NCI-H1105 (cell line): ENCODE measurements around the gene NSMF.
"Not testable (repeated sequence)": the region's sequence is repeated elsewhere in the genome, so short reads cannot be mapped to it uniquely, and the experiment has no call there.

Experiments used
- DNase-seq: peaks from one replicate; lab custom pipeline; 2025; lab: John Stamatoyannopoulos, UW

NSMF gene

DNA sequence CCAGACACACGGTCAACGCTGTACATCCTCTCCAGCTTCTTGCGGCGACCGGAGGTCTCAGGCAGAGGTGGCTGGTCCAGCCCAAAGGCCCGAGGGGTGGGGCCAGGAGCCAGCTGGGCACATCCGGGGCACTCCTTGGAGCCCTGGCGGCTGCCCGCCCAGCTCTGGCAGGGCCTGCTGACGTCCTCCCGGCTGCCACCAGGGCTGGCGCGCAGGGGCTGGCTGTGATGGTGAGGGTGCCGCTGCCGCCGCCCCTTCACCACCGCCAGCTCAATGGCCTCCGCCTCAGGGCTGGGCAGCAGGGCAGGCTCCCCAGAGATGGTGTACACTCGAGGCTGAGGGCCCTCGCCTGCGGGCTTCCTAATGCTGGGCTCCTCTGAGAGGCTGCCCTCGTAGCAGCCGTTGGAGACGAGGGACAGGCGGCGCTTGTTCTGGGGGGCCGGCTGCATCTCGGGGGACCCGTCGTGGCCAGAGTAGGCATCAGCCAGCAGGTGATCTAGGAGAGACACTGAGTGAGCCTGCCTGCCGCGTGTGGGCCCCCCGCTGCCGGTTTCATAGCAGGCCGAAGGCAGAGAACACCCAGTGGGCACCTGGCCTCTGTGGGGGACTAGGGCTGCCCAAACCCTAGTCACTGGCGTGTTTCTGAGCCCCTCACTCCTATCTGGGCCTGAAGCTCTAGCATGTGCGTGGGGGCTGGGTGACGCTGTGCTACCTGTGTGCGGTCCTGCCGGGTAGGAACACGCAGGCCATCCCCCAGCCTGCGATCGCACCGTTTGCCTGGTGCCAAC lies 1.5 kb downstream of the NSMF start:
- no peak for DNase-seq

DNA sequence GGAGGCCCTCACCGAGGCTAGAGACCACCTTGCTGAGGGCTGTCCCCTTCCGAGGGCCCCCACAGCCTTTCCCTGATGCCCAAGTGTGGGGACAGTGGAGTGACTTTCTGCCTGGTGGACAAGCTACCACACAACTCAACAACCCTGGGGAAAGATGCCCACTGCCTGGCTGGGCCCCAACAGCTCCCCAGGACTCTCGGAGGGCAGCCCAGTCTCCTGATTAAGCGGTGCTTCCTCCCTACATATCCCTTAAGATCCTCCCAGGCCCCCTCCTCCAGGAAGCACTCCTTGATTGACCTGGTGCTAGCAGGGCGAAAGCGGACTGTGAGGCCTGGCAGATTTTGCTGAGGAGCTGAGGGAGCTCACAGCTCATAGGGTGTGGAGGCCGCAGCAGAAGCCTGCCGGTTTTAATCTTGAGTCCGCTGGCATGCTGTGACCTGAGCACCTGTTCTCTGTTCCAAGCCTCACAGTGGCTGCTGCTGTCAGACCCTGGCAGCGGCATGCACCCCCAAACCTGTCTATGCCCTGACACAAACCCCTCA lies 2.2 kb downstream of the NSMF start:
- no peak for DNase-seq

- no peak for DNase-seq
Observed at GRCh38 chr9:137456061-137456863, 2.9 kb downstream of the NSMF start.

- DNase-seq, result no peak
Observed at GRCh38 chr9:137455359-137455991, 3.7 kb downstream of the NSMF start.

- no peak for DNase-seq
Observed at GRCh38 chr9:137454597-137455358, 4.4 kb downstream of the NSMF start.

DNA sequence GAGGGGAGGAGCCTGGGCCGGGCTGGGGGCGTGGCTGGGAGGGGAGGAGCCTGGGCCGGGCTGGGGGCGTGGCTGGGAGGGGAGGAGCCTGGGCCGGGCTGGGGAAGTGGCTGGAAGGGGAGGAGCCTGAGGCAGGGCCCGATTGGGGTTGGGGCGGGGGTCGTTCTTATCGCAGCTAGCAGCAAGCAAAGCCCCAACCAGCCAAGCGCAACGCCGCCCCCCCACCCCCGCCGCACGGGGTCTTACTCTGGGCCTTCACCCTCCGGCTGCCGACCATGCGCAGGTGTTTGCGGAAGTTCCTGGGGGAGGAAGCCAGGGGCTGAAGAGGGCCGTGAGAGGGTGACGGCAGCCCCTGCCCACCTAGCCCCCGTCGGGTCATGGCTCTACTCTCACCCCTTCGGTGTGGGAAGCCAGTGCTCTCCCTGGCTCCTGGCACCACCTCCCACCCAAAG lies 5.0 kb downstream of the NSMF start:
- DNase-seq, result no peak

GRCh38 chr9:137453643-137454081 lies 5.5 kb downstream of the NSMF start:
- DNase-seq, result peak; percentile 4

GRCh38 chr9:137452761-137453642 lies 6.1 kb downstream of the NSMF start:
- no peak for DNase-seq

DNA sequence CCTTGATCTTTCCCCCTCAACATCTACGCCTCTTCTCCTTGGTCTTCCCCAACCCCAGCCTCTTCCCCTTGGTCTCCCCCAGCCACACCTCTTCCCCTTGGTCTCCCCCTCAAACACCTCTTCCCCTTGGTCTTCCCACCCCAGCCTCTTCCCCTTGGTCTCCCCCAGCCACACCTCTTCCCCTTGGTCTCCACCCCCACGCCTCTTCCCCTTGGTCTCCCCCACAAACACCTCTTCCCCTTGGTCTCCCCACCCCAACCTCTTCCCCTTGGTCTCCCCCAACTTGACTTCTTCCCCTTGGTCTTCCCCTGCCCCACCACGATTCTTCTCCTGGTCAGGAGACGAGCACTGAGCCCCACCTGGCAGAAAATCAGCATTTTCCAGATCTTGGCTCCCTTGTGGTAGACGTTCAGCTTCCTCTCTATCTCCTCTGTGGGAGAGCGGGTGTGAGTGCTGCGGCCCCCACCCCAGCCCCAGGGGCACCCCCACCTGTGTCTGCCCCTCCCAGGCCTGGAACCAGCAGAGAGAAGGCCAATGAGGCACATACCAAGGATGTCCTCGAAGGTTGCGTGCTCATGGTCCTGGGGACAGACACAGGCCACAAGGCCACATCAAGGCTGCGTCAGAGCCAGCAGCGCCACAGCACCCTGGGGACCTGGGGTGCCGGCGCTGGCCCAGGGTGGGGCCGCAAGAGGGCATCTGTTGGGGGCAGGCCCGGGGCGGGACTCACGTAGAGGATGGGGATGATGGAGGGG lies 7.0 kb downstream of the NSMF start:
- no peak for DNase-seq

- DNase-seq, result not testable (repeated sequence)
Observed at GRCh38 chr9:137451264-137452005, 7.7 kb downstream of the NSMF start.

DNA sequence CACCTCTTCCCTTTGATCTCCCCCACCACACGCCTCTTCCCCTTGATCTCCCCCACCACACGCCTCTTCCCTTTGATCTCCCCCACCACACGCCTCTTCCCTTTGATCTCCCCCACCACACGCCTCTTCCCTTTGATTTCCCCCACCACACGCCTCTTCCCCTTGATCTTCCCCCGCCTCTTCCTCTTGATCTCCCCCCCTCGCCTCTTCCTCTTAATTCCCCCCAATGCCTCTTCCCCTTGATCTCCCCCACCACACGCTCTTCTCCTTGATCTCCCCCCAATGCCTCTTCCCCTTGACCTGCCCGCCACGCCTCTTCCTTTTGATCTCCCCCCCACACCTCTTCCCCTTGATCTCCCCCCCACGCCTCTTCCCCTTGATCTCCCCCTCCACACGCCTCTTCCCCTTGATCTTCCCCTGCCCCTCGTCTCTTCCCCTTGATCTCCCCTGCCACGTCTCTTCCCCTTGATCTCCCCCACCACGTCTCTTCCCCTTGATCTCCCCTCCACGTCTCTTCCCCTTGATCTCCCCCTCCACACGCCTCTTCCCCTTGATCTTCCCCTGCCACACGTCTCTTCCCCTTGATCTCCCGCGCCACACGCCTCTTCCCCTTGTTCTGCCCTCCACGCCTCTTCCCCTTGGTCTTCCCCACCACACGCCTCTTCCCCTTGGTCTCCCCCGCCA lies 8.5 kb downstream of the NSMF start:
- DNase-seq, result not testable (repeated sequence)

- no peak for DNase-seq
Observed at GRCh38 chr9:137449931-137450538, 9.1 kb downstream of the NSMF start.

DNA sequence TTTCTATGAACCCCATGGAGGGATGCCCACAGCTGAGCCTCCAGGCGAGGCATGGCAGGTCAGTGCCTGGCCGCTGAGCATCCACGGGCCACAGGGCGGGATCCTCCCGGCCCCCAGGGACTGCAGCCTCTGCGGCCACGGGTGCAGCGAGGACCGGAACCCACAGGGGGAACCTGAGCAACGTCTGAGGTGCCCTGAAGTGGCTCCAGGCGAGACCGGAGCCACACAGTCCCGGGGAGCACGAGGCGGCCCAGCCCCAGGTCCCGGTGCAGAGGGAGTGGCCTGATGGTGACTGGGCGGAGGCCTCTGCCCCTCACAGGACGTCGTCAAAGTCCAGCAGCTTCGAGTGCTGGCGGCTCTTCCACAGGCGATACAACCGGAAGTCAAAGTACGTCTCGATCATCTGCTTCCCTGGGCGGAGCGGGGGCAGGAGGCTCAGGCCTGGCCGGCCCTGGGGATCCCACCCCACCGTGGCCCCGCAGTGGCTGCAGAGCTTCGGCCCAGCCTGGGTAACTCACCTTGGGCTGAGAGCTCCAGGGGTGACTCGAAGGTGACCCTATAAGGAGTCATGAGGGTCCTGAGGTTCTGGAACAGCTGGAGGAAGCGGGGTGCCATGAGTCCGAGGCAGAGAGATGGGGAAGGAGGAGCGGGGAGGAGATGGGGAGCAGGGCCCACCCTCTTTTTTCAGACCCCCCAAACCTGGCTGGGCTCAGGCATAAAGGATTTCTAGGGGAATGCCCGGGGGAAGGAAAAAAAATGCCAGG lies 9.9 kb downstream of the NSMF start:
- no peak for DNase-seq

DNA sequence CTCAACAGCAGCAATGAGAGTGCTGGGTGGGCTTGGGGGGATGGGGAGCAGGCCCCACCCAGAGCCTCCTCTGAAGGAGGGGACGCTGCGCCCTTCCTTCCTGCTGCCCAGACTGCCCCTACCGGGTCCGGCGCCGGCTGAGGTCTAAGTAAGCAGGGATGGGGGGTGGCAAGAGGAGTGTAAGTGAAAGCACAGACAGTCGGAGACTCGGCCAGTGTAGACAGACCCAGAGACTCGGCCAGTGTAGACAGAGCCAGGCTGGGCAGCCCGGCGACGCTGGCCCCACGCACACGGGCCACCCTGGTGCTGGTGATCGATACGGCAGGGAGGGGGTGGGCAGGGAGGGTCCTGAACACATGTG lies 10.6 kb downstream of the NSMF start:
- no peak for DNase-seq

GRCh38 chr9:137447722-137448601 lies 11.2 kb downstream of the NSMF start:
- DNase-seq, result no peak

GRCh38 chr9:137446851-137447471 lies 12.2 kb downstream of the NSMF start:
- no peak for DNase-seq
